Measurements from ENCODE around the gene CTNNBL1. TPM values are rescaled to one million over a fixed set of nuclear protein-coding genes. Genes with fewer than 3 reads are reported as not detected.

The CTNNBL1 gene
- total RNA-seq, 2 donors from 2014 or later = 8.6 to 17.4 TPM

DNA sequence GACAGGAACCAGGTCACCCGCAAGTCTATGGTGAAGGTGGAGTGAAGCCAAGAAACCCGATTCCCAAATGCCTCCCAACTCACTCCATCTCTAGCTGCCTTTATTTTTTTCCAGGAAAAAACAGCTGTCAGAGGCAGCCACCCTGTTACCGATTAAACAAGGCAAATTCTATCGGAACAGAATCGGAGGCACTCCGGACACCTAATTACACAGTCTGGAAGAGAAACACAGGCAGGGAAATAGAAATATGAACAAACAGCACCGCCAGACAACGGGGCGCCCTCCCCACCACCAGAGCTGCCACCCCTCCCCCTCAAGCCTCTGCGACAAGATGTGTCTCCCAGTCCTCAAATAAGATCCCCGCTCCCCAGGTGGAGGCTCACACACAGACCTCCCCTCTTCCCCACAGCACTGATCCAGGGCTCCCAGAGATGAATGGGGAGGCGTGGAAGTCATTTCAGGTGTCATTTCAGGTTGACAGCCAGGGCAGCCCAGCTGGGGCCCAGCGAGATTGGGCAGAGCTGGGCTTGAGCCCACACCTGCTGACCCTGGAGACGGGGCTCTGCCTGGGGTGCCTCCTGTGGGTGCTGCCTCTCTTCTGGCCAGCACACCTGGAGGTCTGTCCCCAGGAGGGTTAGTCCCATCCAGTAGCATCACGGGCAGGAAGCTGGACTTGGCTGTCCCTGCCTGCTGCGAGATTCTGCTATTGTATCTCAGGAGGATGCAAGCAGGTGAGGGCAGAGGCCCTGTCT, 189.3 kb downstream of the CTNNBL1 start:
- no peak overlapping the region for H3K4me3 ChIP-seq
- ATAC-seq = no peak
- H3K9me3 ChIP-seq = no peaks in the 10 kb centered on the region
- H3K36me3 ChIP-seq (replicated peaks in 1 of 2; ENCODE audit: insufficient read depth in 1 of 2, low read depth in 2 of 2) = no peaks in the 10 kb centered on the region
- DNase-seq = no peak
- no peaks in the 10 kb centered on the region for H3K27me3 ChIP-seq
- intact Hi-C loops (cut with DNase I) = no loop called here
- WGBS, 2 donors = 59 to 73% methylated on average over 12 to 16 of the region's 16 CpGs
- TF ChIP-seq, protein P1, sequence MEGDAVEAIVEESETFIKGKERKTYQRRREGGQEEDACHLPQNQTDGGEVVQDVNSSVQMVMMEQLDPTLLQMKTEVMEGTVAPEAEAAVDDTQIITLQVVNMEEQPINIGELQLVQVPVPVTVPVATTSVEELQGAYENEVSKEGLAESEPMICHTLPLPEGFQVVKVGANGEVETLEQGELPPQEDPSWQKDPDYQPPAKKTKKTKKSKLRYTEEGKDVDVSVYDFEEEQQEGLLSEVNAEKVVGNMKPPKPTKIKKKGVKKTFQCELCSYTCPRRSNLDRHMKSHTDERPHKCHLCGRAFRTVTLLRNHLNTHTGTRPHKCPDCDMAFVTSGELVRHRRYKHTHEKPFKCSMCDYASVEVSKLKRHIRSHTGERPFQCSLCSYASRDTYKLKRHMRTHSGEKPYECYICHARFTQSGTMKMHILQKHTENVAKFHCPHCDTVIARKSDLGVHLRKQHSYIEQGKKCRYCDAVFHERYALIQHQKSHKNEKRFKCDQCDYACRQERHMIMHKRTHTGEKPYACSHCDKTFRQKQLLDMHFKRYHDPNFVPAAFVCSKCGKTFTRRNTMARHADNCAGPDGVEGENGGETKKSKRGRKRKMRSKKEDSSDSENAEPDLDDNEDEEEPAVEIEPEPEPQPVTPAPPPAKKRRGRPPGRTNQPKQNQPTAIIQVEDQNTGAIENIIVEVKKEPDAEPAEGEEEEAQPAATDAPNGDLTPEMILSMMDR (IDR thresholded peaks at IDR 0.05) = no peak
- no peak for TF ChIP-seq POLR2A (IDR thresholded peaks at IDR 0.05)
- peaks cover 6% of the 10 kb centered on the region for H3K4me1 ChIP-seq
- no peak overlapping the region for H3K27ac ChIP-seq

DNA sequence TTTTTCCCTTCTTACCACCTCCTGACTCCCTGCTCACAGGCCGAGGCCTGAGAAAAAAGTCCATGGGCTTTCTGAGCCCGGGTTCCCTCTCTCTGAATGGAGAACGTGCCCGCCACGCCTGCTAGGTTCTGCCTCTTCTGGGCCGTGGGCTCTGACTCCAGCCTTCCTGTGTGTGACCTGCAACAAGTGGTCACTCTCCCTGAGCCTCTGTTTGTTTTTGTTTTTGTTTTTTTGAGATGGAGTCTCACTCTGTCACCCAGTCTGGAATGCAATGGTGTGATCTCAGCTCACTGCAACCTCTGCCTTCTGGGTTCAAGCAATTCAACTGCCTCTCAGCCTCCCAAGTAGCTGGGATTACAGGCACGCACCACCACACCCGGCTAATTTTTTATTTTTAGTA, 191.2 kb downstream of the CTNNBL1 start:
- no peak for ATAC-seq
- Histone ChIP-seq H3K27me3 (no peaks in the 10 kb centered on the region), H3K4me3 (no peak overlapping the region), H3K36me3 (replicated peaks in 1 of 2; ENCODE audit: insufficient read depth in 1 of 2, low read depth in 2 of 2) (no peaks in the 10 kb centered on the region), H3K4me1 (peaks cover 6% of the 10 kb centered on the region), H3K9me3 (no peaks in the 10 kb centered on the region), H3K27ac (no peak overlapping the region)
- WGBS, 2 donors = 93 to 96% methylated on average over 8 of the region's 8 CpGs
- no peak for TF ChIP-seq POLR2A (IDR thresholded peaks at IDR 0.05)
- TF ChIP-seq, protein P1 (IDR thresholded peaks at IDR 0.05) = no peak
- intact Hi-C loops (cut with DNase I) = no loop called here
- no peak for DNase-seq

DNA sequence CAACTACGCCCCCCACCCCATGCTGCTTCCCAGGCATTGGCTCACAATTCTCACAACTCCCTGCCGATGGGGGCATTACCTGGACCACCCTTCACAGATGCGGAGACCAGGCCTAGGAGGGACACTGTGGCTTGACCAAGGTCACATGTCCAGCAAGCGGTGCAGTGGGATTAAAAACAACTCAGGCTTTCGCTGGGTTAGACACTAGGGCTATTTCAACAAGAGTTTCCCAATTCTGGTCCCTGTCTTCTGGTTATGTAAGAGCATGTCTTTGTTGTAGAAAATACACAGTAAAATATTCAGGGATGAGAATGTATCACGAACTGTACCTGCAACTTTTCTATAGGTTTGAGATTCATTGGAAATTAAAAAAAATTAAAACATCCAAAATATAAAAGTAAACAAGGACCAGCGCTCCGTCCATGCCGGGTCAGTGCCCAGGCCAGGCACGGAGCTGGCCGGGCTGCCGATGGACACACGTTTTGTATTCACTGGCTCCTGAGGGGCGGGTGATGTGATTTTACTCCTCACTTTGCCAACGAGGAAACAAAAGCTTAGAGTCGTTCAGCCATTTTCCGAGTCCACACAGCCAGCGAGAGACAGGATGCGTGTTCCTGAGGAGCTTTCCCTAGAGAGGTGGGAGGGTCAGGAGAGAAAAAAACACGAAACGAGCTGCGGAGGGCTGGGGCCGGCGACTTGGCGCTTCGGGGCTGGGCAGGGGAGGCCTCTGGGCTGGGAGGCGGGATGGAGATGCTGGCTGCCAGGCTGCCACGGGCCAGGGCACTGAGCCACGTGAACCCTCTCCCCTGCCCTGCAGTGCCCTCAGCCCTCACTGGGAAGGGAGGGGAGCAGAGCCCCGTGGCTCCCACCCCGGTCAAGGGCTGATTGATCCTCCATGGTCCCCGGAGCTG, 192.0 kb downstream of the CTNNBL1 start:
- H3K4me1 ChIP-seq = peaks cover 2% of the 10 kb centered on the region
- ATAC-seq = no peak
- TF ChIP-seq POLR2A (IDR thresholded peaks at IDR 0.05) = no peak
- TF ChIP-seq, protein P1 (IDR thresholded peaks at IDR 0.05) = no peak
- H3K27me3 ChIP-seq = no peaks in the 10 kb centered on the region
- 55 to 59% methylated on average over 29 to 31 of the region's 32 CpGs for WGBS, 2 donors
- no peak for DNase-seq
- no peak overlapping the region for H3K4me3 ChIP-seq
- no peak overlapping the region for H3K27ac ChIP-seq
- no peaks in the 10 kb centered on the region for H3K36me3 ChIP-seq (replicated peaks in 1 of 2; ENCODE audit: insufficient read depth in 1 of 2, low read depth in 2 of 2)
- intact Hi-C loops (cut with DNase I) = no loop called here
- no peaks in the 10 kb centered on the region for H3K9me3 ChIP-seq

DNA sequence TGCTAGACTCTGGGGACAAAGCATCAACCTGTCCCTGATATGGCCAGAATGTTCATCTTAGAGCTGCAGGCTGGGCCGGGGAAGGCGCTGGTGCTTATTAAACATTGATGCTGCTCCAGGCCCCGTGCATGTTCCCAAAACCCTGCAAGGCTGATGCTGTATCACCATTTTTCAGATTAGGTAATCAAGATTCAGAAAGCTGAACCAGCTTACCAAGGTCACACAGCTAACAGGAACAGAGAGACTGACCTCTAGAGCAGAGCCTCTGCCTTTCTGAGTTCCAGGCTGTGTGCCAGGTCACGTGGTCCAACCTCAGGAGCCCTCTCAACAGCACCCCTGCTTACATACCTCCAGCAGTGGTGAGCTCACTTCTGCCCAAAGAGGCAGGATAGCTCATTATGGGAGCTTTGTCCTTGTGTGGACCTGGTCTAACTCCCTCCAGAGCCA, 193.0 kb downstream of the CTNNBL1 start:
- H3K36me3 ChIP-seq (replicated peaks in 1 of 2; ENCODE audit: insufficient read depth in 1 of 2, low read depth in 2 of 2) = no peaks in the 10 kb centered on the region
- ATAC-seq (peak; percentile 55), DNase-seq (peak in 1 of 4 donors; percentile 34)
- TF ChIP-seq, protein P1 (IDR thresholded peaks at IDR 0.05) = no peak
- no peak for TF ChIP-seq POLR2A (IDR thresholded peaks at IDR 0.05)
- H3K27ac ChIP-seq = no peak overlapping the region
- H3K4me3 ChIP-seq = no peak overlapping the region
- no peaks in the 10 kb centered on the region for H3K9me3 ChIP-seq
- intact Hi-C loops (cut with DNase I) = no loop called here
- H3K4me1 ChIP-seq = no peaks in the 10 kb centered on the region
- 64% methylated on average over 4 of the region's 4 CpGs; no CpG with 5 or more reads in 1 of the 2 donors for WGBS, 2 donors
- no peaks in the 10 kb centered on the region for H3K27me3 ChIP-seq
